GM18499 (cell line): ENCODE data around the gene ABI3.

Experiments used
- ATAC-seq: cut with Tn5 transposase; IDR thresholded peaks from one replicate; pipeline ENCODE4 v1.9.1; 2021; ENCODE audit warnings: moderate number of reproducible peaks; ENCODE audit not compliant: insufficient read depth, unreplicated experiment

ABI3 gene

GRCh38 chr17:49196520-49196919 is 14.0 kb upstream of the ABI3 start:
- no peak for ATAC-seq

GRCh38 chr17:49197346-49197998 is 13.0 kb upstream of the ABI3 start:
- ATAC-seq = no peak

- no peak for ATAC-seq
Observed at GRCh38 chr17:49198211-49198610, 12.3 kb upstream of the ABI3 start.

GRCh38 chr17:49200423-49201083 is 10.0 kb upstream of the ABI3 start:
- no peak for ATAC-seq

GRCh38 chr17:49201481-49201927 is 9.0 kb upstream of the ABI3 start:
- no peak for ATAC-seq

- no peak for ATAC-seq
Observed at GRCh38 chr17:49203796-49204195, 6.7 kb upstream of the ABI3 start.

GRCh38 chr17:49204516-49204915 is 6.0 kb upstream of the ABI3 start:
- no peak for ATAC-seq

- ATAC-seq = no peak
Observed at GRCh38 chr17:49209061-49209571, 1.4 kb upstream of the ABI3 start.

- no peak for ATAC-seq
Observed at GRCh38 chr17:49213399-49213798, 2.9 kb downstream of the ABI3 start.

GRCh38 chr17:49213847-49214246 is 3.3 kb downstream of the ABI3 start:
- ATAC-seq = no peak

GRCh38 chr17:49214676-49215360 is 4.3 kb downstream of the ABI3 start:
- ATAC-seq = no peak

- no peak for ATAC-seq
Observed at GRCh38 chr17:49216482-49216881, 6.0 kb downstream of the ABI3 start.

GRCh38 chr17:49216953-49217650 is 6.6 kb downstream of the ABI3 start:
- ATAC-seq = no peak

GRCh38 chr17:49217651-49218413 is 7.3 kb downstream of the ABI3 start:
- no peak for ATAC-seq

GRCh38 chr17:49218941-49219913 is 8.7 kb downstream of the ABI3 start:
- no peak for ATAC-seq

GRCh38 chr17:49219987-49220386 is 9.5 kb downstream of the ABI3 start:
- ATAC-seq = no peak

- ATAC-seq = no peak
Observed at GRCh38 chr17:49223168-49223516, 12.6 kb downstream of the ABI3 start.

- ATAC-seq = no peak
Observed at GRCh38 chr17:49223517-49224197, 13.2 kb downstream of the ABI3 start.
